Ishikawa (cell line): Measurements from ENCODE around the gene S100A1.
A peak's percentile ranks its signal among the peaks of the same experiment; 100 is the strongest.

Source experiments
- CEBPB ChIP-seq: IDR thresholded peaks from 2 replicates; pipeline ENCODE4 v1.6.1; 2012
- CREB1 ChIP-seq: IDR thresholded peaks from 2 replicates; pipeline ENCODE4 v1.6.1; 2012; ENCODE audit warnings: low read depth
- EGR1 ChIP-seq: IDR thresholded peaks from 2 replicates; pipeline ENCODE4 v1.6.1; 2012
- EP300 ChIP-seq: IDR thresholded peaks from 2 replicates; pipeline ENCODE4 v1.6.1; 2012; ENCODE audit warnings: borderline replicate concordance
- FOXM1 ChIP-seq: IDR thresholded peaks from 2 replicates; pipeline ENCODE4 v1.6.1; 2012; ENCODE audit warnings: low read depth, borderline replicate concordance
- NFIC ChIP-seq: IDR thresholded peaks from 2 replicates; pipeline ENCODE4 v1.6.1; 2012
- RAD21 ChIP-seq: IDR thresholded peaks from 2 replicates; pipeline ENCODE4 v1.6.1; 2012; ENCODE audit warnings: low read depth
- REST ChIP-seq: IDR thresholded peaks from 2 replicates; pipeline ENCODE4 v1.6.1; 2012; ENCODE audit warnings: low read depth, mild to moderate bottlenecking
- TAF1 ChIP-seq: IDR thresholded peaks from 2 replicates; pipeline ENCODE4 v1.6.1; 2012; ENCODE audit warnings: low read depth, mild to moderate bottlenecking
- TCF12 ChIP-seq: IDR thresholded peaks from 2 replicates; pipeline ENCODE4 v1.6.1; 2012; ENCODE audit warnings: low read depth
- TEAD4 ChIP-seq: IDR thresholded peaks from 2 replicates; pipeline ENCODE4 v1.6.1; 2012
- YY1 ChIP-seq: IDR thresholded peaks from 2 replicates; pipeline ENCODE4 v1.6.1; 2012; ENCODE audit warnings: low read depth
- ZBTB7A ChIP-seq: IDR thresholded peaks from 2 replicates; pipeline ENCODE4 v1.6.1; 2012; ENCODE audit warnings: low read depth
- TF ChIP-seq, protein P1 (sequence below): IDR thresholded peaks from 2 replicates; pipeline ENCODE4 v1.6.1; 2012
- TF ChIP-seq, protein P2 (sequence below): IDR thresholded peaks from 2 replicates; pipeline ENCODE4 v1.6.1; 2012

Gene S100A1

GRCh38 chr1:153652805-153653500 is 24.7 kb downstream of the S100A1 start:
- TF ChIP-seq REST (no peak), TEAD4 (no peak), YY1 (no peak), CEBPB (no peak), RAD21 (no peak)

- no peak for TF ChIP-seq EGR1
- TF ChIP-seq, protein P1, sequence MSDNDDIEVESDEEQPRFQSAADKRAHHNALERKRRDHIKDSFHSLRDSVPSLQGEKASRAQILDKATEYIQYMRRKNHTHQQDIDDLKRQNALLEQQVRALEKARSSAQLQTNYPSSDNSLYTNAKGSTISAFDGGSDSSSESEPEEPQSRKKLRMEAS, result no peak
- TF ChIP-seq ZBTB7A, result no peak
- no peak for TF ChIP-seq RAD21
- TF ChIP-seq FOXM1, result no peak
- TF ChIP-seq EP300, result no peak
- TF ChIP-seq CREB1, result no peak
- TF ChIP-seq REST, result no peak
- TF ChIP-seq, protein P2, sequence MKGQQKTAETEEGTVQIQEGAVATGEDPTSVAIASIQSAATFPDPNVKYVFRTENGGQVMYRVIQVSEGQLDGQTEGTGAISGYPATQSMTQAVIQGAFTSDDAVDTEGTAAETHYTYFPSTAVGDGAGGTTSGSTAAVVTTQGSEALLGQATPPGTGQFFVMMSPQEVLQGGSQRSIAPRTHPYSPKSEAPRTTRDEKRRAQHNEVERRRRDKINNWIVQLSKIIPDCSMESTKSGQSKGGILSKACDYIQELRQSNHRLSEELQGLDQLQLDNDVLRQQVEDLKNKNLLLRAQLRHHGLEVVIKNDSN, result no peak
- no peak for TF ChIP-seq CEBPB
Measured at GRCh38 chr1:153655333-153655732, 27.1 kb downstream of the S100A1 start.

- peak; percentile 79 for TF ChIP-seq TAF1
- TF ChIP-seq, protein P2, result peak; percentile 30
- no peak for TF ChIP-seq FOXM1
- TF ChIP-seq CEBPB, result no peak
- 0 out of 2 replicates have a peak, but pooled peaks have one; percentile 47 for TF ChIP-seq ZBTB7A
- peak; percentile 49; the same call in 1 of the 2 replicates for TF ChIP-seq CREB1
- 0 out of 2 replicates have a peak, but pooled peaks have one; percentile 34 for TF ChIP-seq EP300
- no peak for TF ChIP-seq NFIC
- TF ChIP-seq RAD21, result peak; percentile 8; the same call in 1 of the 2 replicates
- TF ChIP-seq EGR1, result peak; percentile 89
- TF ChIP-seq YY1, result peak; percentile 83
- no peak for TF ChIP-seq TEAD4
- TF ChIP-seq, protein P1, result peak; percentile 56; the same call in 1 of the 2 replicates
- TF ChIP-seq TCF12, result 0 out of 2 replicates have a peak, but pooled peaks have one; percentile 24
- no peak for TF ChIP-seq REST
Measured at GRCh38 chr1:153658400-153659174, 30.4 kb downstream of the S100A1 start, which contains the start of gene SNAPIN. SNAPIN (plus strand) TSS chr1:153658703; CDS start chr1:153658744, 41 bp downstream.

DNA sequence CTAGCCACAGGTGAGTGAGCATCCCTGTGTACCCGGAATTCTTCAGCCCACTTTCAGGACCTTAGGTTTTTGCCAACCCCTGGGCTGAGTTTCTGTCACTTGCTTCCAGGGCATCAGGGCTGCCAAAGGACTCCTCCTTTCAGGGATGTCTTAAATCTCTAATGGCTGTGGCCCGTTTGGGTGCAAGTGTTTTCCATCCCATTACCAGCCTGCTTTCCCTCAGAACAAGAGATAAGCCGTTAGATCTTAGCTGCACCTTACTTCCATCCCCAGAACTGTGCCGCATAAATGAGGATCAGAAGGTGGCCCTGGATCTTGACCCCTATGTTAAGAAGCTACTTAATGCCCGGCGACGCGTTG is 30.9 kb downstream of the S100A1 start:
- TF ChIP-seq TEAD4 (no peak), ZBTB7A (no peak; the same call in 1 of the 2 replicates), TCF12 (no peak), RAD21 (no peak), TAF1 (no peak), NFIC (no peak), REST (no peak)
- TF ChIP-seq, protein P2, result no peak
